HepG2 (cell line): ENCODE results near the gene RASD1.

Source experiments
- HDAC2 ChIP-seq: sonication (generic); formaldehyde crosslinking; IDR thresholded peaks from 2 replicates; pipeline ENCODE4 v1.4.0; 2020; ENCODE audit warnings: missing genetic modification reagents
- MAF1 ChIP-seq: sonication (generic); formaldehyde crosslinking; IDR thresholded peaks from 2 replicates; pipeline ENCODE4 v1.5.0; 2020; ENCODE audit warnings: missing genetic modification reagents, borderline replicate concordance
- NR3C1 ChIP-seq: sonication (generic); formaldehyde crosslinking; IDR thresholded peaks from 2 replicates; pipeline ENCODE4 v1.4.0; 2020; ENCODE audit warnings: missing genetic modification reagents

DNA sequence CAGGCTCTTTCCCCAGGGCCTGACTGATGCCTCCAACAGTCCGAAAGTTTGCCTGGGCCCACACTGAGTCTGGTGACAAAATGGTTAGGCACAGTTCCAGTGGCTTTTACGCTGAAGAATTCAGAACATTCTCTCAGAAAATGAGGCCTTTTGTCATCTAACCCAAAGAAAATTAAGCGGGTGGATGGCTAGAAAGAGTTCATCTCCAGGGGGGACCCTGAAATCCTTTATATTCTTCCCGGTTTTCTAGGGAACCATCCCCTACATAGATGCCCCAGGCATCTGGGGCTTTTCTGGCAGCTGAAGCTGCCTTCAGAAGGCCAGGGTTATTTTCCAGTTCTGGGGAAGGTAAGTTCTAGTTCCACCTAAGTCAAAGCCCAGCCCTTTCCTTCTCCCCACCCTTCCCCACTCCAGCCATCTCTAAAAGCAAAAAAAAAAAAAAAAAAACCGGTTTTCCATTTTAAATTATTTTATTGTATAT, 2.2 kb downstream of the RASD1 start:
- TF ChIP-seq MAF1 (no peak), NR3C1 (no peak), HDAC2 (CRISPR knock-in tag) (no peak)
